Measurements from ENCODE around the gene GAREM2. TPM values are rescaled to one million over a fixed set of nuclear protein-coding genes. Genes with fewer than 3 reads are reported as not detected.
"Not testable (repeated sequence)": the region's sequence is repeated elsewhere in the genome, so short reads cannot be mapped to it uniquely, and the experiment has no call there.

The GAREM2 gene
- total RNA-seq, 4 donors from 2014 or later: 0.39 to 0.98 (median 0.72) TPM

GRCh38 chr2:26164231-26164630 lies 8.7 kb upstream of the GAREM2 start:
- DNase-seq (ENCODE audit: low spot score in 2 of 2): peak in 1 of 2 donors; percentile 7
- Histone ChIP-seq H3K27ac (no peak overlapping the region), H3K9me3 (no peaks in the 10 kb centered on the region), H3K4me3 (no peak overlapping the region), H3K4me1 (no peaks in the 10 kb centered on the region), H3K27me3 (no peaks in the 10 kb centered on the region), H3K36me3 (no peaks in the 10 kb centered on the region)
- 56% methylated on average over 1 of the region's 1 CpG for WGBS
- TF ChIP-seq POLR2AphosphoS5 (IDR thresholded peaks at IDR 0.05) (no peak), POLR2A (IDR thresholded peaks at IDR 0.05) (no peak), CTCF (IDR thresholded peaks at IDR 0.05) (no peak), EP300 (IDR thresholded peaks at IDR 0.05) (no peak)

- WGBS: 84% methylated on average over 8 of the region's 8 CpGs
- Histone ChIP-seq H3K27ac (no peak overlapping the region), H3K4me1 (no peaks in the 10 kb centered on the region), H3K36me3 (no peaks in the 10 kb centered on the region), H3K27me3 (no peaks in the 10 kb centered on the region), H3K4me3 (no peak overlapping the region), H3K9me3 (no peaks in the 10 kb centered on the region)
- DNase-seq (ENCODE audit: low spot score in 2 of 2): peak in 1 of 2 donors; percentile 54
- no peak for TF ChIP-seq CTCF (IDR thresholded peaks at IDR 0.05)
- TF ChIP-seq POLR2A (IDR thresholded peaks at IDR 0.05): no peak
- TF ChIP-seq POLR2AphosphoS5 (IDR thresholded peaks at IDR 0.05): no peak
- no peak for TF ChIP-seq EP300 (IDR thresholded peaks at IDR 0.05)
These were observed 8.2 kb upstream of the GAREM2 start for GRCh38 chr2:26164641-26165211.

GRCh38 chr2:26165403-26165802 lies 7.5 kb upstream of the GAREM2 start:
- Histone ChIP-seq H3K9me3 (no peaks in the 10 kb centered on the region), H3K36me3 (no peaks in the 10 kb centered on the region), H3K27ac (no peak overlapping the region), H3K4me3 (no peak overlapping the region), H3K4me1 (no peaks in the 10 kb centered on the region), H3K27me3 (no peaks in the 10 kb centered on the region)
- DNase-seq (ENCODE audit: low spot score in 2 of 2): peak in 1 of 2 donors; percentile 7
- 91% methylated on average over 4 of the region's 4 CpGs for WGBS
- no peak for TF ChIP-seq CTCF (IDR thresholded peaks at IDR 0.05)
- TF ChIP-seq POLR2AphosphoS5 (IDR thresholded peaks at IDR 0.05): no peak
- no peak for TF ChIP-seq EP300 (IDR thresholded peaks at IDR 0.05)
- no peak for TF ChIP-seq POLR2A (IDR thresholded peaks at IDR 0.05)

- H3K36me3 ChIP-seq, H3K4me3 ChIP-seq, H3K4me1 ChIP-seq, H3K9me3 ChIP-seq, H3K27ac ChIP-seq, H3K27me3 ChIP-seq: not testable (repeated sequence)
- 92% methylated on average over 6 of the region's 6 CpGs for WGBS
- peak in 1 of 2 donors; percentile 26 for DNase-seq (ENCODE audit: low spot score in 2 of 2)
These were observed 6.3 kb upstream of the GAREM2 start for GRCh38 chr2:26166541-26166940.

- peak in 1 of 2 donors; percentile 16 for DNase-seq (ENCODE audit: low spot score in 2 of 2)
These were observed 4.1 kb upstream of the GAREM2 start for GRCh38 chr2:26168785-26169184.

More at GRCh38 chr2:26168785-26169184, 4.1 kb upstream of the GAREM2 start:
- TF ChIP-seq CTCF (IDR thresholded peaks at IDR 0.05) (no peak), POLR2AphosphoS5 (IDR thresholded peaks at IDR 0.05) (no peak), EP300 (IDR thresholded peaks at IDR 0.05) (no peak), POLR2A (IDR thresholded peaks at IDR 0.05) (no peak)
- Histone ChIP-seq H3K4me1 (peaks cover 12% of the 10 kb centered on the region), H3K4me3 (no peak overlapping the region), H3K27ac (no peak overlapping the region), H3K27me3 (peaks cover 15% of the 10 kb centered on the region), H3K9me3 (no peaks in the 10 kb centered on the region), H3K36me3 (no peaks in the 10 kb centered on the region)
- 97% methylated on average over 4 of the region's 4 CpGs for WGBS
